PC-3 (cell line): ENCODE measurements around the gene TRIM34. TPM values are rescaled to one million over a fixed set of nuclear protein-coding genes. Genes with fewer than 3 reads are reported as not detected.

Experiments used
- ATAC-seq: fragments of 200-7000 bp; cut with Tn5 transposase; 2 replicates; pipeline ENCODE4 v1.9.1; 2020; ENCODE audit warnings: mild to moderate bottlenecking, moderate library complexity
- BruUV-seq: library from RNA; stranded (reverse); fragments of 400-500 nt; replicated peaks from 2 replicates; lab custom pipeline; 2021; lab: Mats Ljungman, UMichigan
- CTCF ChIA-PET: fragments of 300-600 bp; sonication (Branson Sonifier 250); formaldehyde crosslinking; loops from one replicate; lab custom pipeline; 2022; ENCODE audit warnings: antibody characterized with exemption; lab: Charles Lee
- POLR2A ChIA-PET: fragments of 300-600 bp; sonication (Branson Sonifier 250); formaldehyde crosslinking; loops from one replicate; lab custom pipeline; 2022; ENCODE audit warnings: antibody characterized with exemption; ENCODE audit not compliant: unreplicated experiment; lab: Charles Lee
- DNase-seq: peaks from one replicate; pipeline ENCODE4 v3.0.0-alpha.2; 2015
- H2AFZ ChIP-seq: fragments of 300-600 bp; sonication (generic); 2 replicates; pipeline ENCODE4 v1.6.0; 2016; ENCODE audit warnings: antibody characterized with exemption, low read length
- H3F3A ChIP-seq: fragments of 300-600 bp; sonication (generic); one replicate; pipeline ENCODE4 v1.6.0; 2017; ENCODE audit warnings: antibody characterized with exemption, low read length, control low read depth, mild to moderate bottlenecking; ENCODE audit not compliant: unreplicated experiment
- H3K27ac ChIP-seq: fragments of 300-600 bp; sonication (generic); 2 replicates; pipeline ENCODE4 v1.5.1; 2016; ENCODE audit warnings: mild to moderate bottlenecking, low read length
- H3K27me3 ChIP-seq: fragments of 300-600 bp; sonication (generic); 2 replicates; pipeline ENCODE4 v1.6.1; 2016; ENCODE audit warnings: low read length, mixed read lengths
- H3K36me3 ChIP-seq: fragments of 300-600 bp; sonication (generic); 2 replicates; pipeline ENCODE4 v1.6.1; 2016; ENCODE audit warnings: low read depth, mixed run types, low read length, mixed read lengths
- H3K4me1 ChIP-seq: fragments of 300-600 bp; sonication (generic); 2 replicates; pipeline ENCODE4 v1.5.1; 2016; ENCODE audit warnings: low read length; ENCODE audit not compliant: insufficient read depth
- H3K4me2 ChIP-seq: fragments of 300-600 bp; sonication (generic); 2 replicates; pipeline ENCODE4 v1.6.0; 2016; ENCODE audit warnings: low read length
- H3K4me3 ChIP-seq: fragments of 300-600 bp; sonication (generic); 2 replicates; pipeline ENCODE4 v1.5.1; 2016; ENCODE audit warnings: mild to moderate bottlenecking, low read length, mixed read lengths
- H3K79me2 ChIP-seq: fragments of 300-600 bp; sonication (generic); 2 replicates; pipeline ENCODE4 v1.6.1; 2017; ENCODE audit warnings: low read length, mixed read lengths
- H3K9ac ChIP-seq: fragments of 300-600 bp; sonication (generic); 2 replicates; pipeline ENCODE4 v1.6.0; 2016; ENCODE audit warnings: mild to moderate bottlenecking, low read length
- H3K9me2 ChIP-seq: fragments of 300-600 bp; sonication (generic); replicated peaks from 2 replicates; pipeline ENCODE4 v1.6.1; 2016; ENCODE audit warnings: mixed run types, low read length, mixed read lengths
- H3K9me3 ChIP-seq: fragments of 300-600 bp; sonication (generic); 2 replicates; pipeline ENCODE4 v1.6.1; 2016; ENCODE audit warnings: low read length, mixed read lengths
- H4K20me1 ChIP-seq: fragments of 300-600 bp; sonication (generic); 2 replicates; pipeline ENCODE4 v1.6.1; 2016; ENCODE audit warnings: low read length, mixed read lengths
- EZH2 ChIP-seq: fragments of 300-600 bp; sonication (generic); IDR thresholded peaks from one replicate; pipeline ENCODE4 v1.6.1; 2017; ENCODE audit warnings: antibody characterized with exemption, mild to moderate bottlenecking, low read length; ENCODE audit not compliant: unreplicated experiment
- EZH2phosphoT487 ChIP-seq: fragments of 300-600 bp; sonication (generic); IDR thresholded peaks from 2 replicates; pipeline ENCODE4 v1.6.1; 2018; ENCODE audit warnings: mild to moderate bottlenecking, antibody characterized with exemption, low read length, borderline replicate concordance
- intact Hi-C: fragments of 100-400 bp; cut with micrococcal nuclease; formaldehyde crosslinking; loops from 2 replicates; pipeline ENCODE4 v1.9.0; 2023
- total RNA-seq: library from RNA; depleted of rRNA; stranded (reverse); fragments of >200 nt; gene quantifications from 2 replicates; pipeline ENCODE4 v1.2.3, GENCODE V29; 2014
- TF ChIP-seq, protein P1 (sequence below): fragments of 300-600 bp; sonication (generic); conservative IDR thresholded peaks from 2 replicates; pipeline ENCODE4 v1.5.1; 2017; ENCODE audit warnings: antibody characterized with exemption, low read depth, mild to moderate bottlenecking, low read length

The TRIM34 gene
- total RNA-seq, 1 experiment from 2014 or later = 1.3 TPM

DNA sequence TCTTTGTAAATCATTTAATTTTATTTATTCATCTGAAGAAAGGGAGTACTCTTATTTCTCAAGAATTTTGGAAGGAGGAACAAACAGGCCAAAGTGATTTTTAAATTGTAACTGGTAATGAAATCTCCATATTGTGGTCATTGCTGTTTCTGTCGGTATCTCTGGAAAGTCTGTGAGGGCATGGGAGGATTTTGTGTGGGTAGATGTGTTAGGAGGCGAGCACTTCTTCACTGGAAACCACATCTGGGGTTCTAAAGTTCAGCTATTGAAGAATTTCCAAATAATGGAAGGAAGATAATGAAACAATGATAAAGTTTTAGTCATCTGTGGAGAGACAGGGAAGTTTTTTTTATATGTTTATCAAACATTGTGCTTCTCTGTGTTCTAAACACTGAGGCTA lies 6.6 kb downstream of the TRIM34 start:
- no peaks in the 10 kb centered on the region for H3K9me3 ChIP-seq
- no peaks in the 10 kb centered on the region for H4K20me1 ChIP-seq
- H3K27ac ChIP-seq = no peak overlapping the region
- H3K4me1 ChIP-seq = no peaks in the 10 kb centered on the region
- no peak for TF ChIP-seq EZH2
- no peak for TF ChIP-seq EZH2phosphoT487
- TF ChIP-seq, protein P1, sequence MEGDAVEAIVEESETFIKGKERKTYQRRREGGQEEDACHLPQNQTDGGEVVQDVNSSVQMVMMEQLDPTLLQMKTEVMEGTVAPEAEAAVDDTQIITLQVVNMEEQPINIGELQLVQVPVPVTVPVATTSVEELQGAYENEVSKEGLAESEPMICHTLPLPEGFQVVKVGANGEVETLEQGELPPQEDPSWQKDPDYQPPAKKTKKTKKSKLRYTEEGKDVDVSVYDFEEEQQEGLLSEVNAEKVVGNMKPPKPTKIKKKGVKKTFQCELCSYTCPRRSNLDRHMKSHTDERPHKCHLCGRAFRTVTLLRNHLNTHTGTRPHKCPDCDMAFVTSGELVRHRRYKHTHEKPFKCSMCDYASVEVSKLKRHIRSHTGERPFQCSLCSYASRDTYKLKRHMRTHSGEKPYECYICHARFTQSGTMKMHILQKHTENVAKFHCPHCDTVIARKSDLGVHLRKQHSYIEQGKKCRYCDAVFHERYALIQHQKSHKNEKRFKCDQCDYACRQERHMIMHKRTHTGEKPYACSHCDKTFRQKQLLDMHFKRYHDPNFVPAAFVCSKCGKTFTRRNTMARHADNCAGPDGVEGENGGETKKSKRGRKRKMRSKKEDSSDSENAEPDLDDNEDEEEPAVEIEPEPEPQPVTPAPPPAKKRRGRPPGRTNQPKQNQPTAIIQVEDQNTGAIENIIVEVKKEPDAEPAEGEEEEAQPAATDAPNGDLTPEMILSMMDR = no peak
- POLR2A ChIA-PET = no interaction called here
- intact Hi-C loops = no loop called here
- H3K4me2 ChIP-seq = no peak overlapping the region
- no peaks in the 10 kb centered on the region for H3K27me3 ChIP-seq
- no TSS peak for BruUV-seq
- CTCF ChIA-PET = no interaction called here
- H3K36me3 ChIP-seq = no peaks in the 10 kb centered on the region
- H3K9me2 ChIP-seq = no peaks in the 10 kb centered on the region
- no peak for ATAC-seq
- no peaks in the 10 kb centered on the region for H3F3A ChIP-seq
- no peak overlapping the region for H3K9ac ChIP-seq
- no peak overlapping the region for H2AFZ ChIP-seq
- H3K4me3 ChIP-seq = no peak overlapping the region
- no peaks in the 10 kb centered on the region for H3K79me2 ChIP-seq
- no peak for DNase-seq

DNA sequence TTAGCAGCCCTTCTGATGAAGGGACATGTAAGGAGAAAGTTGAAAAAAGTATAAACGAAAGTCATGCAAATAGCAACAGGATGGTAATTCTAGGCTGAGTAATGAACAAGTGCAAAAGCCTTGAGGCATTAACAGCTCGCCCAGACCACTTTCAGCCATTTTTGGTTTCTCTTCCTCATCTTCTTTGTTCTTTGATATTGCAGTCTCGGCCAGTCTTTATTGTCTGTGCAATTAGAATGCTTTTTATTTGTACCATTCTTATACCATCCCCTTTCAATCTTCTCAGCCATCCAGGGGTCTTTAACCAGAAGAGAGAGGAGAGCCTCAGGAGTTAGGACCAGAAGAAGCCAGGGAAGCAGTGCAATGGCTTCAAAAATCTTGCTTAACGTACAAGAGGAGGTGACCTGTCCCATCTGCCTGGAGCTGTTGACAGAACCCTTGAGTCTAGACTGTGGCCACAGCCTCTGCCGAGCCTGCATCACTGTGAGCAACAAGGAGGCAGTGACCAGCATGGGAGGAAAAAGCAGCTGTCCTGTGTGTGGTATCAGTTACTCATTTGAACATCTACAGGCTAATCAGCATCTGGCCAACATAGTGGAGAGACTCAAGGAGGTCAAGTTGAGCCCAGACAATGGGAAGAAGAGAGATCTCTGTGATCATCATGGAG lies 7.3 kb downstream of the TRIM34 start:
- H3K9me2 ChIP-seq = no peaks in the 10 kb centered on the region
- H3K36me3 ChIP-seq = no peaks in the 10 kb centered on the region
- H3F3A ChIP-seq = no peaks in the 10 kb centered on the region
- no peak overlapping the region for H3K4me3 ChIP-seq
- no peak overlapping the region for H2AFZ ChIP-seq
- BruUV-seq = no TSS peak
- no peaks in the 10 kb centered on the region for H3K4me1 ChIP-seq
- no peak for ATAC-seq
- DNase-seq = no peak
- H4K20me1 ChIP-seq = no peaks in the 10 kb centered on the region
- intact Hi-C loops = no loop called here
- no peak overlapping the region for H3K9ac ChIP-seq
- H3K9me3 ChIP-seq = no peaks in the 10 kb centered on the region
- POLR2A ChIA-PET = no interaction called here
- H3K79me2 ChIP-seq = no peaks in the 10 kb centered on the region
- no peaks in the 10 kb centered on the region for H3K27me3 ChIP-seq
- no peak overlapping the region for H3K27ac ChIP-seq
- CTCF ChIA-PET = no interaction called here
- TF ChIP-seq EZH2 = no peak
- no peak for TF ChIP-seq EZH2phosphoT487
- TF ChIP-seq, protein P1 = no peak
- H3K4me2 ChIP-seq = no peak overlapping the region

DNA sequence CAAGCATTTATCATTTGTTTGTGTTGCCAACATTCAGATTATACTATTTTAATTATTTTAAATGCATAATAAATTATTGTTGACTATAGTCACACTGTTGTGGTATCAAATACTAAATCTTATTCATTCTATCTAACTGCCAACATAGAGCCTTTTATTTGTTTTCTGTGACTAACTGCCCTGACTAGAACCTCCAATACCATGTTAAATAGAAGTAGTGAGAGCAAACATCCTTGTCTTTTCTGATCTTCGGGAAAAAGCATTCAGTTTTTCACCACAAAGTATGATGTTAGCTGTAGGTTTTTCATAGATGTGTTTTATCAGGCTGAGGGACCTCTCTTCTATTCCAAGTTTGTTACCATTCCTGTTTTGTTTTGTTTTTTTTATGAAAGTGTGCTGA lies 15.2 kb downstream of the TRIM34 start:
- H3K9me3 ChIP-seq = no peaks in the 10 kb centered on the region
- no peaks in the 10 kb centered on the region for H3K4me1 ChIP-seq
- TF ChIP-seq, protein P1 = no peak
- no peak for TF ChIP-seq EZH2
- TF ChIP-seq EZH2phosphoT487 = no peak
- peak overlapping the region; percentile 25; the same call in 1 of the 2 replicates for H3K27ac ChIP-seq
- no peaks in the 10 kb centered on the region for H3K9me2 ChIP-seq
- CTCF ChIA-PET = interaction anchor here (0.7 kb wide), 1 partner anchor 90 kb away, joined by 8 read pairs; no protein-coding TSS in a partner anchor
- no peaks in the 10 kb centered on the region for H3K27me3 ChIP-seq
- POLR2A ChIA-PET = no interaction called here
- intact Hi-C loops = loop anchor here (1.0 kb wide), 1 partner anchor 19 kb away; no protein-coding TSS in a partner anchor
- no peaks in the 10 kb centered on the region for H4K20me1 ChIP-seq
- H2AFZ ChIP-seq = no peak overlapping the region
- no peaks in the 10 kb centered on the region for H3K79me2 ChIP-seq
- BruUV-seq = no TSS peak
- H3F3A ChIP-seq = peaks cover 5% of the 10 kb centered on the region
- H3K36me3 ChIP-seq = no peaks in the 10 kb centered on the region
- H3K9ac ChIP-seq = no peak overlapping the region
- peak overlapping the region; percentile 14; the same call in 1 of the 2 replicates for H3K4me2 ChIP-seq
- DNase-seq = peak; percentile 70
- H3K4me3 ChIP-seq = no peak overlapping the region
- peak; percentile 98 for ATAC-seq
